GM21526 (cell line): ENCODE measurements around the gene ARHGAP30.
"Not testable (repeated sequence)": the region's sequence is repeated elsewhere in the genome, so short reads cannot be mapped to it uniquely, and the experiment has no call there.

ENCODE experiments used
- ATAC-seq: cut with Tn5 transposase; IDR thresholded peaks from one replicate; pipeline ENCODE4 v1.9.1; 2021; ENCODE audit warnings: moderate library complexity; ENCODE audit not compliant: unreplicated experiment, low FRiP score

The ARHGAP30 gene

DNA sequence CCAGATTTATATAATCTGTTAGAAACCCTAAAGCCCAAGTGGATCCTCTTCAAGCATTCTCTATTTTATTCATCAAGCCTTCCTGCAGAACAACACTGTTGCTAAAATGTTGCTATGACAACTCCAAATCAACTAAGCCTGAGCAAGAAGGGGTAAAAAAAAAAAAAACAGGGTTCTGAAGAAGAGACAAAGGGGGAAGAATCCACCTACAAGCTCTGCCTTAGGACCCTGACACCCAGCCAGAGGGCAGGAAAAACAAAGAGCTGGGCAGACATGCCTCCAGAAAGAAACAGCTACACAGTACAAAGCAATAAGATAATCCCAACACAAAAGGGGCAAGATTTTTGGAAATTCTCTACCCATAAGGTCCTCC lies 25.2 kb downstream of the ARHGAP30 start:
- no peak for ATAC-seq

DNA sequence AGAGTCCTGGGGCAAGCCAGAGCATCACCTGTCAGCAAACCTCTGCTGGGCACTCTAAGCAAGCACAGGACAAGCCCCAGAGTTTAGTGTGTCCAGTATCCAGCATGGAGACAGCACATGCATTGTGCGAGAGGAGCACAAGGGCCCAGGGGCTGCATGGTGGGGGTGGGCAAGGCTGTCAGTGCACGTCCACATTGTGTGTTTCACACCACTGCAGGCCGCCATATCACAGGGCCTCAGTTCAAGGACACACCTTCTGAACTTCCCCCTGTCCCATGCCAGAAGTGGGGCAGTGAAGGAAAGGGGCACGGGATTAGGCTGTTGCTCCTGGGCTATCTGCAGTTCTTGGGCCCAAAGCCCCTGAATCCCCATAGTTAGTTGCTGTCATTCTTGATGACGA lies 30.1 kb downstream of the ARHGAP30 start:
- ATAC-seq = no peak

DNA sequence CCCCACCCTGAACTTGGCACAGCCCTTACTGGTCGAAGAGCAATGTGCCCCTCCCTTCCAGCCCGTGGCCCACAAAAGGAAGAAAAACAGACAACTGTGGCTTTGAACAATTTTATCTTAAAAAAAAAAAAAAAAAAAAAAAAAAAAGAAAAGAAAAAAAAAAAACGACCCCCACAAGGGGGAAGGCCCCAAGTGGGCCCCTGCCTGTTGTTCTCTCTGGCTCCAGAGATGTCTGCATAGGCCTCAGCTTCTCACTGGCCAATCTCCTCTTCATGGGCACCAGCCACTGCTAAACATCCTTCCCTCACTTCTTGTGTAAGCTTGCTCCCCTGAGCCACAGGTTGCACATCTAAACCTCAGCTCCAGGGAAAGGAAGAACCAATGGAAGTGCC lies 30.5 kb downstream of the ARHGAP30 start:
- ATAC-seq = no peak

DNA sequence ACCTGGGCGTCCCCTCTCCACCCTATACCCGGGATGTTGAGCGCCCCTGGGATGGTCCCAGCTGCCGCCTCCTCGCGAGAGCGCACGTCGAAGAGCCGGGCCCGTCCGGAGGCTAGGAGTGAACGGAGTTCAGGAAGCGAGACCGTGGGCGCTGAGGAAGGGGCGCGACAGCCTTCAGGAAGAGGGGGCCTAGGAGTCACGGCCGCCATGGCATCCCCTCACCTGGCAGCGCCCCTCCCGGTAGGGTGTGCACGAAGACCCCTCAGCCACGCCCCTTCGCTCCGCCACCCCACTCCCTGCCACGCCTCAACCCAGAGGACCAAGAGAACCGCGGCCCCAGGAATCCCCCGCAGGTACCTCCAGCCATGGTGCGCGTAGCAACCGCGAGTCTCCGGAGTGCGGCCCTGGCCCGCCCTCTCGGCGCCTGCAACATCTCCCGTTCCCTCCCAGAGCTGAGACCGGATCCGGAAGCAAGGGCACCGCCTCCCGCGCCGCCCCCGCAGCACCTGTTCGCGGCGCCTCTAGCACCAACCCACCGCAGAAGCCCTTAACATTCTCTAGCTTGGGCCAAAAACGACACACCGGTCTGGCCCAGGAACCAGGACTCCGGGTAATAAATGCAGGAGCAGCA lies 31.1 kb downstream of the ARHGAP30 start, which contains the start of gene TSTD1:
Gene TSTD1 (minus strand): TSS at position 442 of the 631 bp plus-strand sequence. CDS start 75 bp downstream, at position 367.
- ATAC-seq = peak; percentile 66

DNA sequence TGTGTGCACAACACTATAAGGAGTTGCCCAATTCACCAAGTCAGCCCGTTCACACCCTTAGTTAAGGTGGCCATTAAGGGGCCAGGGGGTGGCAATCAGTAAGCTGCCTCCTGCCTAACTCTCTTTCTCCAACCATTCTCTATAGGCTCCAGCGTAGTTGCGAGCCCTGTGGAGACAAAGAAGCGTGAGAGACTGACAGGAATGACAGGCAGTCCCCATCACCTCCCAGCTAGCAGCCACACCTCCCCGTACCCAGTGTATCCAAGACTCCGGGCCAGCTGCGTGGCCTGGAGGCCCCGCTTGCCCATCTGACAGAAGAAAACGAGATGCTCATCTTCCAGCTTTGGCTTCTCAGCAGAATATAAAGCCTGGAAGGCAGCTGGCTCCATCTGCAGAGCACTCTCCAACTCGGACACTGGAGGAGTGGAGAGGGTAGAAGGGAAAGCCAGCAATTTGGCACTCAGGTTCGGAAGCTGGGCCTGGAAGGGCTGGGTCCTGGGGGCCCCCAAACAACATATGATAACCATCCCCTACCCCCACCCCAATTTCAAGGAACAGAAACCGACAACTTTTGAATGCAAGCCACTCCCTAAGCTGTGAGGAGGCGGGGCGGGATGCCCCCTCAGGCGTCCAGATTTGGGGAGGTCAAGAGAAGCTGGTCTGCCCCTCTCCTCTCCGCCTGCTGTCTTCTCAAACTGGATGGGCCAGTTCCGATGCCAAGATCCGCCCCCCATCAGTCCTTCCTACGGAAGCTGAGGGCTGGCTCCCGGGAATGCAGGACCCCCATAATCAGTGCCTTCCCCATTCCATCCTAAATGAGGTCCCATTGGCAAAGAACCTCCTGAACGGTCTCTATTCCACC lies 31.8 kb downstream of the ARHGAP30 start:
- ATAC-seq = no peak

- ATAC-seq = no peak
Observed at GRCh38 chr1:161033751-161034150, 35.9 kb downstream of the ARHGAP30 start.

DNA sequence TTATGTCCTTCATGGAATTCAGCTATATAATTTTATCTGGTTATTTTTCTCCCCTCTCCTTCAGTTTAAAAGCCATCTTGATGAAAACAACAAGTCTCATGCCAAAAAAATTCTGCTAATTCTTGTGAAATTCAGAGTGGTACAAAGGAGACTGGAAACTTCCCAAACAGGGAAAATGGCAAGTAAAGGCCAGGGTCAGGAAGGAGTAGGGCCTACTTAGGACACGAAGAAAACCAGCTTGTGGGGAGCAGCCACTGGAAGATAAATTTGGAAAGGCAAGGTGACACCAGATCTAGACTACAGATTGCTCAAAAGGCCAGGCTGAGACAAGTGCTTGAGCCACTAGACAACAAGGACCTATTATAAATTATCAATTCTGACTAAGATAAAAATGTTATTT lies 37.3 kb downstream of the ARHGAP30 start:
- ATAC-seq = no peak

- ATAC-seq = no peak
Observed at GRCh38 chr1:161031874-161032273, 37.8 kb downstream of the ARHGAP30 start.

GRCh38 chr1:161029466-161029865 lies 40.2 kb downstream of the ARHGAP30 start:
- ATAC-seq = not testable (repeated sequence)

DNA sequence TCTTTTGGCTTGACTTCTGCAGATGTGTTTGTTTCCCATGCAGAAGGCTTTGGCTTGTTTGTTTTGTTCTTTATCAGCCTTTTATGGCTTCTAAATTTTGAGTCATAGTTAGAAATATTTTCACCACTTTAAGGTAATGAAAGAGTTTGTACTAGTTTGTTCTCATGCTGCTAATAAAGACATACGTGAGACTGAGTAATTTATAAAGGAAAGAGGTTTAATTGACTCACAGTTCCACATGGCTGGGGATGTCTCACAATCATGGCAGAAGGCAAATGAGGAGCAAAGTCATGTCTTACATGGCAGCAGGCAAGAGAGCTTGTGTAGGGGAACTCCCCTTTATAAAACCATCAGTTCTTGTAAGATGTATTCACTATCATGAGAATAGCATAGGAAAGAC lies 42.7 kb downstream of the ARHGAP30 start:
- not testable (repeated sequence) for ATAC-seq

- not testable (repeated sequence) for ATAC-seq
Observed at GRCh38 chr1:161022432-161022831, 47.3 kb downstream of the ARHGAP30 start.

DNA sequence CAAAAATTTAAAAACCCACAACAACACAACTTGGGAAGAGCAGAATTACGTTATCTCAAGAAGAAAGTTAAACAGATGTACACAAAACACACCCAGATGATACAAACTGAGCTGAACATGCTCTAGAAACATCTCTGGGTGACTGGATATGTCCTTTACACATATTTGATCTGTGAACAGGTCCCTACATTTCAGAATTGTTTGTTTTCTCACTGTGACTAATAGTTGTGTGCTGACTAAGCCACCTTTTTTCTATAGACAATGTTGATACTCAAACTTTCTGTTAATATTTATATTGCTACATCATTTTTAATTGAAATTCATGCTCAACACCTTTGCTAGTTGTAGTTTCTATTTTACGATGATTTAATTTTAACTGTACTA lies 47.7 kb downstream of the ARHGAP30 start:
- ATAC-seq = no peak

GRCh38 chr1:161021165-161021969 lies 48.3 kb downstream of the ARHGAP30 start:
- peak; percentile 75 for ATAC-seq

DNA sequence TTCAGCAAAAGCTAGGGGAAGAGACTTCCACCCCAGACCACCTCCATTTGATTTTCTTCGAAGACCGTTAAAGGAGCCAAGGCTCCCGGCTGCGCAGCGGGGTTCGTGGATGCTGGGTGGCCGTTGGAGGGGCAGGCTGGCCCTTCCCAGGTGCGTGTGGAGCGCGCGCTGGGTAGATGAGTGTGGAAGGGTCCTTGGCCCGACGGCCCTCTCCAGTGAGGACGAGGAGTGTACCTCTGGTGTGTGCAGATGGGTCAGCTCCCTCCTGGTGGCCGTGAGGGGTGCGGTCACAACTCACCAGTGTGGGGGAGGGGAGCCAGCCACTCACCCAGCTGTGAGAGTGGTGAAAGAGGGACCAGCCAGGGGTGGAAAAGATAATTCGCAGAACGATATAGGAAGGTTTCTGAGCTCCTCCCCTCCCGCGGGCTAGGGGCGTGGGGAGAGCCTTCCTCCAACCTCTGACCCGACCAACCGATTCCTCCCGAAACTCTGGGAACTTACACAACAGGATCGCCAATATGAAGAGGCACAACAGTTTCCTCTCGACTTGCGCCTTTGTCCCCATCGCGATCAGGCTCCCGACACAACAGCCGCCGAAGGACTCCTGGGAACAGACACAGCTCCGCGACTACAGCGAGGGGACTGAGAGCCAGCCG lies 49.1 kb downstream of the ARHGAP30 start, which contains the start of gene F11R:
Gene F11R (minus strand): TSS at position 644 of the 656 bp plus-strand sequence. CDS start 79 bp downstream, at position 565.
- peak; percentile 32 for ATAC-seq

DNA sequence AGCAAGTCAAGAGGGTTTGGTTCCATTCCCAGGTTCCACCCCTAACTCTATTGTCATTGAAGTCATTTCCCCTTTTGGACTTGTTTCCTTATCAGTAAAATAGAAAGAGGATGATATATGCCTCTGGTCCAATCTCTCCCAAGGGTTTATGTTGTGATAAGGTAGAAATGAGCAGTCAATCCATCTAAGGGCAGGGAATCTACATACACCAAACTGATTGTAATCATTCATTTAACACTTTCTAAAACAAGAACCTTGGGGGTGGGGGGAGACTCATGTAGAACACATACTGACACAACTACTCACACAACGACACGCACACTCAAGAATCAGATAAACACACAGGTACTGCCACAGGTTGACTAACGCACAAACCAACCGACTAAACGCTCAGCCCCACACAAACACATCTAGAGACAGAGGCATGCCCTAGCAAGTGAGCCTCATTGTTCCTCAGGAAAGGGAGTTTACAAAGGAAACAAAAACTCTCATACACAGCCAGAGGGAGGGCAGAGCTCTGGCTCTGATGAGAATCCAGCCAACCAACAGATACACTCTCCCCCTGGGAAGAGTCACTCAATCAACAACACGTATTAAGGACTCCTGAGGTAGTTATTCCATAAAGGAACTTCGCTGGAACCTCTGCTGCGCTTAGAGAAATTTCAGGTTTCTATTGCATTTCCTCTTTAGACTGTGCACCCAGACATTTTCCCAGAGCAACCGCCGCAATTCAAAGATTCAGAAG lies 49.8 kb downstream of the ARHGAP30 start:
- ATAC-seq = no peak

GRCh38 chr1:161019111-161019660 lies 50.5 kb downstream of the ARHGAP30 start:
- not testable (repeated sequence) for ATAC-seq

GRCh38 chr1:161018631-161018930 lies 51.1 kb downstream of the ARHGAP30 start:
- ATAC-seq = no peak

DNA sequence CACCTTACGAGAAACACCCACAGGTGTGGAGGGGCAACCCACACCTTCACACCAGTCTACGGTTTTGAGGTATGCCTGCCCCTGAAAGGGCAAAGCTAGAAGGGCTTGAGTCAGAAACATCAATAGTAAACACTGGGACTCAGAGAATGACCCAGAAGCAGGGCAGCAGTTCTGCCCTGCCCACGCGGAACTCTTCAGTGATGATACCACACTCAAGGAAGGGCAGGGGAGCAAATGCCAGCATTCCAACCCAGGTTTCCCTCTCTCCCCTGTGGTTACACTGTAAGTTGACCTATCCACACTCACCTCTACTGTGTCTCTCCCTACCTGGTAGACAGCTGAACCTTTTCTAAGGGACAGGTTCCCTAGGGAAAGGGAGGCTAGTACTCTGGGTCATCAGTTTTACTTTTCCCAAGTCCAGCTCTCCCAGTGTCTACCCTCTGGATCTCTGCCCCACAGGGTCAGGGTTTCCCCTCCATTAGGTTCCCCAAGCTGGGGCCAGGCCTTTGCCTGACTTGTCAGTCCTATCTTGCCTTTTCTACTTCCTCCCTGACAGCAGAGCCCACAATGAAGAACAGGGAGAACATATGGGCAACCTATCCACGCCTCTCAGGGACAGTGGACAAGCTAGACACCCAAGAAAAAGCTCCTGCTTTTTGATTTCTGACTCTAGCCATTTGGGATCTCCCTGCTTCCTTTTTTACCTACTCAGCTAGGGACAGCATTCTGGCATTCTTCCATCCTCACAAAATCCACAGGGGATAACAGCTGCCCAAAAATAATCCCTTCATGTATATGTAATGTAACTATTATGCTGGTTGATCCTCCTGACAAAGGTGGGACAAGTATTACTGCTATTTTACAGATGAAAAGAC lies 51.7 kb downstream of the ARHGAP30 start:
- ATAC-seq = no peak

GRCh38 chr1:161017181-161017580 lies 52.5 kb downstream of the ARHGAP30 start:
- not testable (repeated sequence) for ATAC-seq
